HG02623 (cell line): ENCODE results near the gene PAPPA2.

Experiments
- ATAC-seq: cut with Tn5 transposase; IDR thresholded peaks from one replicate; pipeline ENCODE4 v1.9.1; 2021; ENCODE audit warnings: moderate library complexity; ENCODE audit not compliant: unreplicated experiment

Gene PAPPA2

DNA sequence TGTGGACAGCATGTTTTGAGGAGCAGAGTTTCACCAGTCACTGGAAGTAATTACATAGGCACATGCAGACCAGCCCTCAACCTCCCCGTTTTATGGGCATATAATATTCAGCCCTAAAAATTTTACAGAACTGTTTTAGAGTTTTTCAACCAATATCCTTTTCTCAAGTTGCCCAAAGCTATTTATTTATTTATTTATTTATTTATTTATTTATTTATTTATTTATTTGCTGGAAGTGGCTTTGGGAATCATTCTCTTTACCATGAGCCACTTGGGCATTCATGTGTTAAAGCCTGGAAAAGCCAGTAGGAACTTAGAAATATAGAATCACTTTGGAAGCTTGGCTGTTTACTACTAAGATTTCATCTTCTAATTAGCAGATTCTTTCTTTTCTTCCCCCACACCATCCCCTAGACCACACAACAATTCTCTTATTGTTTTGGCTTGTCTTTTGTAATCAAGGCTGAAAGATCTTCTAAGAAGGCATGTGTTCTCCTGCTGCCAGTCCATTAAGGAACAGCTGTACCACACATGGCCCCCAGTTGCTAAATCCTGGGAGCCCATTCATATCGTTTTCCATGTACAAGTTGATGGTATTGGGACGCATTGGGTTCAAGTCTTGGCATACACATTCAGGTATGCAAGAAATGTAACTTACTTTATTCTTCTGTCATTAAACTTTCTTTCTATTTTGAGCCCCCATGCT is 220.0 kb downstream of the PAPPA2 start:
- no peak for ATAC-seq

DNA sequence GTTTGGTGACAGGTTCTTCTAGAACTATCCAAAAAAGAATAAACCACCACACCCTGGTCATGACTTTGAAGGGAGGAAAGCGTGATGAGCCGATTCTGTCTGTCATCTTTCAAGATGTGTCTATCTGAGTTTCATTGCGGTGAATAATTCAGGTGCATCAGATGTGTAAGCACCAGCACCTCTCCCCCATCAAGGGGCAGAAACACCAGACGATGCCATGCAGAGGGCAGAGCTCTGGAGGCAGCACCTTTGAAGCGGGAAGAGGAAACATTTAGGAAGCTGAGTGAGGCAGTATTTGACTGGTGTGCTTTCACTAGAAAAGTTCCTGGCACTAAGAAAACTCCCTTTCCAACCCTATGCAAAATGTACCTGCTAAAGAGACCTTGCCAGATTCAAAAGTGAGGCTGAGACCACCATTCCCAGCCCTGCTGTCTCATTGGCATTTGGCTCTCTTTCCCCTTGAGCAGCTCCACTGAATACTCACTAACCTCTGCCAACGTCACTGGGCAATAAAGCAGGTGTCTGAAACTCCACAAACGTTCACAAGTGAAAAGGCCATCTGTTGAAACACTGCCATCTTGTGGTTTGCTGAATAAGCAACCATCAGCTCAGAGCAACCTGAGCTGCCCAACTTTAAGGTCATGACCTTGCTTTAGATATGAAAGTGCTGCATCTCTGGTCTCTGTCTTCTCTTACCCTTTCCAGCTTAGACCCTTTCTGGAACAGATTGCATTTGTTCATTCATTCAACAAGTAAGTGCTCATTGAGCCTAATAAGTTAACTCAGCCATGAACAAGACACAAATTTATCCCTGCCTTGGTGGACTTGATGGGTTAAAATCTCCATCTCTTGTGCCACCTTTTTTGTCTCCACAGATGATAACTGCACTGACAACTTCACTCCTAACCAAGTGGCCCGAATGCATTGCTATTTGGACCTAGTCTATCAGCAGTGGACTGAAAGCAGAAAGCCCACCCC is 228.6 kb downstream of the PAPPA2 start:
- ATAC-seq: peak; percentile 92

DNA sequence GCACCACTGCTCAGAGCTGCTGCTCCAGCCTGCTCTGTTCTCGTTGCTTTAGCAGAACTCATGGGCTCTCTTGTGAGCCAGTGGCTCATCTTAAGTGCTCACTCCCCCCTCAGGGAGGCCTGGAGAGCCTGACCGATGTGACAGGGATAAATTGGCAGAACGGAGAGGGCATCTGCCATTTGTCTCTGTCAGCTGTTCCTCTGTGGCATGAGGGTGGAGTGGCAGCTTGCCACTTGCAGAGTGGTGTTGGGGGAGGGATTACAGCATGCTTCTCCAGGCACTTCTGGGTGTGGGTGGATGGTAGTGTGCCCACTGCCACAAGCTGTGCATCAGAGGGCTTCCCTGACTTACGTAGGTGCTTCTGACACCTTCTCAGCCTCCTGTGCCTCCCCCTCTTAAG is 229.5 kb downstream of the PAPPA2 start:
- no peak for ATAC-seq

DNA sequence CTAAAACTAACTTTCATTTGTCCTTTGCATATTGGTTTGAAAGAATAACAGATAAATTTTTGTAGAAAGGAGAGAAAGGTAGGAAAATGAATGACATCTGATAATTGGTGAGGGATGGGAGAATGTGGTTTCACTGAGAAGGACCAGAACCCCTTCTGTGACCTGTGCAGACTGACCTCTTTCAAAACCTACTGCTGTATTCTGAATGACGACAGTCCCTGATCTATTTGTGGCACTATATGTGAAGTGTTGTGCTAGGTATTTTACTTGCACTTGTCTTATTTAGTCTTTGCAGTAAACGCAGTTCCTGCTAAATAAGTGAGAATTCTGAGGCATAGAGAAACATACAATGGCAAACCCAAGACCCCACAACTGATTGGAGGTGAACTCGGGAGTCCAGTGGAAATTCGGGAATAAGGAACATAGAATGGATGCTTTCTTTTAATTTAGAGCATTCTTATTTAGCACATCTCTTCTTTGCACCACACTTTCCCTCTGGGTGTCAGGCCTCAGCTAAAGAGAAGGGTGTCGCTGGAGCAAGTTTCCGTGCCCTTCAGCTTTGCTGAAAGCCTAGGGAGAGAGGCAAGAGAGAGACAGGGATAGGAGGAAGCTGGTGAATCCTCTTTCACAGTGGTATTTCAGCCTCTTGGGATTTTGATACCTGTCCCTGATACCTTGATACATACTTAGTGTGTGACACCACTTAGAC is 230.2 kb downstream of the PAPPA2 start:
- ATAC-seq: no peak

DNA sequence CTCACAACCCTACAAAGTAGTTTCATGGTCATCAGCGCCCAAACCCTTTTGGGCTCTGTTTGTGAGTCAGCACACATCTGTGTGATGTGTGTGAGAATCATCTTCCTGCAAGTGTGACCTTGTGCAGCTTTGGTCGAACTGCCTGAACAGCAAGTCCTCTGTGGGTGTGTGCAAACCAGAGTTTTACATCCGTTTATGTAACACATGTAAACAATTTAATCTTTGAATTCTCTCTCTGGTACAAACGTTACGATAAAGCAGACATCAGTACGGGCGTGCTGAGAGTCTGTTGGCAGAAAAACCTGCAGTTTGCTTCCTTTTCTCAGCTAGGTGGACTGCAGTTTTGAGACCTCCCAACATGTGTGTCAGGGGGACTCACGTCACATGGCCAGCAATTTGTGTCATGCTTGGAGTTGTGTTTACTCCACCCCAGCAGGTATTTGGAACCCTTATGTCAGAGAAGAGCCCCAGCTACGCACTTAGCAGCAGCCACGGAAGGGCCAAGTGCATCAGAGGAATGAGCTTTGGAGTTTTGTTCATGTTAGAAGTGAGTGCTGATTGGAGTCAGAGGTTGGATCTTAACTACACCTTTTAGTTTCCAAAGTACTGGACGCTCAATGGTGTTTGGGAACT is 230.8 kb downstream of the PAPPA2 start:
- ATAC-seq: no peak

DNA sequence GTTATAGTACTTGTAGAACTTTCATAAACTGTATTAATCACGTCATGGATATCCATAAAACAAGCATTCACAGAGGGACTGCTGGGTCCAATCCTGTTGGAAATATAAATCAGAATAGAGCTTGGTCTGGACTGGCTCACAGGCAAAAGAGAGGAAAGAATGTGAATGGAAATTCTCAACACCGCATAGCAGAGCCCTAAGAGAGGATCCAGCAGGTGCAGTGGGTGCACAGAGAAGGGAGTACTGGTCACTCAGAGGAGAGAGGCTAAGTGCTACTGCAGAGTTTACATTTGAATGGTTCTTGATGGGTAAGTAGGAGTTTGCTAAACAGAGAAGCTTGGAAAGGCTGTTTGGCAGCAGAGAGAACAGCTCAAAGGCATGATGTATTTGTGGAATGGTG is 231.7 kb downstream of the PAPPA2 start:
- no peak for ATAC-seq

DNA sequence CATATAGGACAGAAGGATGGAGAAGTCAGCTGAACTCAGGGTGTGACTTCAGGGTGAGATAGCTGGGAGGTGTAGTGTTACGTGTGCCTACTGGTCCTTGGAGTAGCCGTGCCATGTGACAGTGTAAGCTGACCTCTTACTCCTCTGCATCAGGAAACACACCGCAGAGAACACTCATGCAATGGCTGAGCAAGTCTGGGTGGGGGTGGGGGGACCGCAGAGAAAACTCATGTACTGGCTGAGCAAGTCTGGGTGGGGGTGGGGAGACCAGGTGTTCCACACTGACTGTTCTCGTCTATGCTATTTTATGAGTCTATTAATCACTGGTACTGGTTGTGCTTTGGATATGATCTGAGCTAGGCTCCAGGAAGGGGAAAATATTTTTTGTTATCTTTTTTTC is 233.1 kb downstream of the PAPPA2 start:
- no peak for ATAC-seq

DNA sequence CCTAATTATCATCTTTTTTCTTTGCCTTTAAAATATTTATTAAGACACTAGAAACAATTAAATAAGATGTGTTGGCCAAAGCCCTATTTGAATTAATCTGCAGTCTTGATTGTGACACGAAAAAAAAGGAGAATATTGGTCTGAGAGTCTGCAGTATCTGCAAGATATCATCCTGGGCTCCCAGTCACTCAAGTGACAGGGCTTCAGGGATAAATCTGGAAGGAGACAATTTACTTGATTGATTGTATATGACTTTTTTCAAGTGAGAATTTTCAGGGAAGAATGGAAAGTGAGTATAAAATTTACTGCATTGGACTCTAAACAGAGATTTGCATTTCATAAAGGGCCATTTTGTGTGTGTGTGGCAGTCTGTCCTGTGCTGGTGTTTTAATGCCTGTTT is 233.7 kb downstream of the PAPPA2 start:
- no peak for ATAC-seq

DNA sequence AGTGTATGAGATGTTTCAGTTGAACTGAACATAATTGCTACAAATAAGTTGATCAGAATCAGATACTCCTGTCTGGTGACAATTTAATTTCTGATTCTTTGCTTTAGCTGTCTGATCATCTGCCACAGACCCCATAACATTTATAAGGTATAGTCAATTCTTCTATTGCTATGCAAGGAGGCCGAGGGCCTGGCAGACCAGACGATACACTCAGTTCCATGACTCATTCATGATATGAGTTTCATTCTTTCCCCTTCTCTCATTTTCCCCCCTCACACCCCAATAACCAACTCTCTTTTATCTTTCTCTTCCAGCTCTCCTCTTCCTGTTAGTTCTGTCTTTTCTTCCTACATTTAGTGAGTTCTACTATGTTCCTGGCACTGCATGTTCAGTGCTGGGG is 236.8 kb downstream of the PAPPA2 start:
- no peak for ATAC-seq

DNA sequence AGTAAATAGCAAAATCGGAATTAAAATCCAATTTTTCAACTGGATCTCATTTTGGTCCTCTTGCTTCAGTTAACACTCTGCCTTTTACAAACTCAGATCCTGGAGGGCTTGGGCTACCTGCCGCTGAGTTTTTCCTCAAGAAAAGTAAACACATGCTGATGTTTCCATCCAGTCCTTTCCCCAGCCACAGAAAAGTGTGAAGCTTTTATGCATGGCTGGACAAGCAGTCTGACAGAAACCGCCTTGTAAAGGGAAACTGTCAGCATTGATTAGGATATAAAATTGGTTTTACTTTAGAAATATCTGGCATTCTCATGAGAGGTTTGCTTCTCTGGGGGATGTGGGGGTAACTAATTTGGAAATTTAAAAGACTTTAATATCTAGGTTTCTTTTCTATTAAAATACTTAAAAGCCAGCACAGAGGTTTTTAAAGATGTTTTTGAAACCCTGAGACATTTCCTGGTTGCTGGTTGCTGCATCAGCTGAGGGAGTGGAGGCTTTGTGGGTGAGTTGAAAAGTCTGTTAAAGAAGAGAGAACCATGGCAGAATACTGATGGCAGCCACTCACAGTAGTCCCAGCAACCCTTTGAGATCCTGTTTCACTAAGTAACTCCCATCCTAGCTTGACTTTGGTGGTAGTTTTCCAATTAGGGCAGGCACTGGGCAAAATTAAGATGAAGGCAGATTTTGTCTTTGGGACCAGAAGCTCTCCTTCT is 238.3 kb downstream of the PAPPA2 start:
- ATAC-seq: no peak

DNA sequence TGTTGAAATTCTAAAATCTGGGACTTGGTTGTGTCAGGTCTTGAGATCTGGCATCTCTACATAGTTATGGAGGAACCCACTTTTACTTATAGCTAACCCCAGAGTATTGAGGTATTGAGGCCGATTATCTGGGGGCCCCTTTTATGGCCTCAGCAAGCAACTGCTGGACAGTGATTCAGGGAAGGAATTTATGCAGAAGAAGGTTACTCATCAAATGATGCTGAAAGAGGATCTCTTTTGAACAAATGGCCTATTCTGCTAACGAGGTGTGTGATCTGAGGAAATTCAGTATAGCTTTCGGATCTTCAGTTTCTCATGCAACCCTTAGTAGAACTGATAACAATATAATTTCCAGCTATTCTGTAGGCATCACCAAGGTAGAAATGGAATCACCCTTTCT is 239.9 kb downstream of the PAPPA2 start:
- no peak for ATAC-seq

DNA sequence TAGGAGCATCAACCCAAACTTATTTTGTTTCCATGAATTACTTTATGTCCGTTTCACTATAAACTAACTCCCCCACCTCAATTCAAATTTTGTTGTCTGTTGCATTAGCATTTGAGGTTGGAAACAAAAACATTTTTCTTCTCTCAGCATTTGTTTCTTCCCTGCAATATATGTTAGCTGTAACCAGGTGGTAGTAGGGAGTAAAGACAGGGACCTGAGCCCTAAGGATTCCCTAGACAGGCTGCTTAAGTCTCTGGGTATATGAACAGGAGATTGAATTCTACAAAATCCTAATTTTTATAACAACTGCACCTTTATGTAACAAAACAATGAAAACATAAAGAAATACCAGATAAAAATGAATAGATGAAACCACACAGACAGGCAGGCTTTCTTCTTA is 242.6 kb downstream of the PAPPA2 start:
- ATAC-seq: no peak

DNA sequence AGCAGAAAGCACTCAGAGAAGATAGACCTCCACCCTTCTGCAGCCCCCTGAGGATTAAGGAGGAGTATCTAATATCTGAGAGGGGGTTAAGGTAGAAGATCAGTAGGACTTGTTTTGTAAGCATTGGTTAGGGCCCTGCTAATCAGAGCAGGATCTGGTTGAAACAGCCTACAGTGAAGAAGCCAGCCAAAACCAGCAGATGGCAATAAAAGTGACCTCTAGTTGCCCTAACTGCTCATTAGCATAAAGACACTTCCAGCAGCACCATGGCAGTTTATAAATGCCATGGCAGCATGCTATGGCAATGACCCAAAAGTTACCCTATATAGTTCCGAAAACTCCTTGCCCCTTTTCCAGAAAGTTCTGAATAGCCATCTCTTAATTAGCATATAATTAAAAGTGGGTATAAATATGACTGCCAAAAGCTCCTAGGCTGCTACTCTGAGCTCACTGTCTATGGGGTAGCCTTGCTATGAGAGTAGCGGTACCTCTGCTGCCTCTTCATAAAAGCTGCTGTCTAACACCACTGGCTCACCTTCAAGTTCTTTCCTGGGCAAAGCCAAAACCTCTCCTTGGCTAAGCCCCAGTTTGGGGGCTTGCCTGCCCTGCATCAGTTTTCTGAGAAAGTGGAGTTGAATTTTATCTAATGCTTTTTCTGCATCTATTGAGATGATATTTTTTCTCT is 254.2 kb downstream of the PAPPA2 start:
- no peak for ATAC-seq

DNA sequence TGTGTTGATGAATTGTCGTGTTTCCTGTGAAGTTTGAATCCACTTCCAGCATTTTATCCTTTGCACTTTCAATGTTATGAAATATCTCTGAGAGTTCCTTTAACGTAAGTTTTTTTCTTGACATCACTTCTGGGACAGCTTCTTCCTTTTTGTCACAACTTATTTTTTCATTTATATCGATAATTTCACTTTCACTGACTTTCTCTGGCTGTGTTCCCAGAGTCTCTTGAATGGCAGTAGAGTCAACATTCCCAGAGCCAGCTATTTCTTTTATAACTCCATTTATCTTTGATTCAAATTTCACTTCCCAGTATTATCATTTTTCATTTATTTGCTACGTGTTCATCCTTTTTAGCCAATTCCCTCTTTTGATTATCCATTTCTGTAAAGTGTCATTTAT is 256.5 kb downstream of the PAPPA2 start:
- ATAC-seq: no peak

DNA sequence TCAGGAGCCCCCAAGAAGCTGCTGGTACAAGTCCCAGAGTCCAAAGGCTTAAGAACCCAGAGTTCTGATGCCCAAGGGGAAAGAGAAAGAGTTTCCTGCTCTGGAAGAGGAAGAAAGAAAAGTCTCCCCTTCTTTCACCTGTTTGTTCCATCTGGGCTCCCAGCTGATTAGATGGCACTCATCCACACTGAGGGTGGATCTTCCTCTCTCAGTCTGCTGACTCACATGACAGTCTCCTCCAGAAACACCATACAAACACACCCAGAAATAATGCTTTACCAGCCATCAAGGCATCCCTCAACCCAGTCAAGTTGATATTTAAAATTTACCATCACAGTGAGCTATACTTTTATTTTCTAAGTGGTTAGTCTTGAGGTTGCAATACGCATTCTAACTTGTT is 257.9 kb downstream of the PAPPA2 start:
- no peak for ATAC-seq

DNA sequence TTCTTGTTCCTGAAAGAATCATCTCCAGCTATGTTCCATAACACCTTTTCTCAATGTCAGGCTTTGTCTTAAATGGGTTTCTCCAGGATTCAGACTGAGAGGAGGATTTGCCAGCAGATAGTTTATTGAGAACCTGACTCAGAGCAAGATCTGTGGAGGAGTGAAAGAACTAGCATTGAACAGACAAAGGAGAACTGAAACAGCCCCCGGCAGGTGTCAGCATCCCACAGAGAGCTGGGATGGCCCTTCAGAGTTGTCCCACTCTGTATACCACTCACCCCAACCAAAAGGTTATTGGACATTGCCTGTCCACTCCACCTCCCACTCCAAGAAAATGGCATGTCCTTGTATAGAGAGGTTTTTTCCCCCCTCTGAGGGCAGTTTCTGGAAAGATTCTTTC is 270.7 kb downstream of the PAPPA2 start:
- no peak for ATAC-seq

DNA sequence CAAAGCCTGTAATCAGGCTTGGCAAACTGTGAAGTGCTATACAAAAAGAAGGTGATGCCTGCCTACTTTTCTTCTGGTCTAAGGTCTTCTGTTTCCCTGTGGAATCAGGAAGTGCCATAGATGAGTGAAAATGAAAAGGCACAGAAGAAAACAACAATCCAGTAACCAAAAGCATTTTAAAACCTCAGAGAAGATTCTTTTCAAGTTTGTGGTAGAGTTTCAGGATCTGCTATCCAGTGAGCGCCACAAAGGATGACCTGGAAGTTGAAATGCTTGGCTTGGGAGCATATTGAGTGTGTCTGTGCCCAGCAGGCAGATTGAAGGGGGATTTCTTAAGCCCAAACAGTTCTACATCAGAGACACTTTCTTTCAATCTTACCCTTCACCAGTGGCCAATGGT is 272.2 kb downstream of the PAPPA2 start:
- no peak for ATAC-seq

DNA sequence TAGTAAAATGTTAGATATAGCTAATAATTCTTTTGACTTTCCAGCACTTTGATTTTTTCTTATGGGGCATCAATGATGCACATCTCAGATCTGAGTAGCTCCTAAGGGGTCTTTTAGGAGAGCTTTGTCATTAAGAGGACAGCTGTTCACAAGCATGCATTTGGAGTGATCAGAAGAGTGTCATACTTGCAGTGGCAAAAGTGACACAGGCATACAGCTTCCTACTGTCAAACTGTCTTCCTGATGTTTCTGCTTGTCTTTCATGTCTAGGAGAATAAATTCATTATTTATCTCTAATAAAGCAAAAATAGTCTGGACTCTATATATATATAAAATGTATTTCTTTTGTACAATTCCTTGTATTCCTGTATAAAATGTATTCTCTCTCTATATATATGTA is 273.0 kb downstream of the PAPPA2 start:
- ATAC-seq: no peak

DNA sequence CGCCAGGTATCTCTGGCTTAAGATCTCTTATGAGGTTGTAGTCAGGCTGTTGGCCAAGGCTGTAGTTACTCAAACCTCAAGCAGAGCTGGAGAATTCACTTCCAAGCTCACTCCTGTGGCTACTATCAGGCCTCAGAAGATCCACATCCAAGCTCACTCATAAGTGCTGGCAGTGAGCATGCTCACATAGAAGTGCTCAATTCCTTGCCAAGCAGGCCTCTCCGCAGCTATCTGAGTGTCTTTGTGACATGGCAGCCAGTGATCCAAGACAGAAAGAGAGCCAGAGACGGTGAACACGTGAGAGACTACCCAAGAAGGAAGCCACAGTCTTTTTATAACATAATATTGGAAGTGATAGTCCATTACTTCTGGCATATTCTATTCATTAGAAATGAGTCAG is 278.2 kb downstream of the PAPPA2 start:
- ATAC-seq: no peak

DNA sequence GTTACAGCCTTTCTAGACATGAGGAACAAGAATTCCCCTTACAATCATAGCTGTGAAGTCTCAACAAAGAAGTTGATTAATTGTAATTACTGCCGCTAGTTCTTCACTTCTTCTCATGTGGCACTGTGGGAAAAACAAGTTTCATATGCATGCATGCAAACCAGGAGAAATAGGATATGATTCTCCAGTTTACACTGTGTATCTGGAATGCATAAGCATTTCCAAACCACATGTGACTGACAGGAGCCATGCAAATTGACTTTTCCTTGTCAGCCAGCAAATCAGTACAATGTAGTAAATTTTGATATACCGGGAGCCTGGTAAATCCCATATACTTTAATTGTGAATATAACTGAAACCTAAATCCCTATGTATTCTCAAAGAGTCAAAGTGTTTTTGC is 279.3 kb downstream of the PAPPA2 start:
- ATAC-seq: no peak
